ENCODE data around the gene LRRIQ1.
"Not testable (repeated sequence)": the region's sequence is repeated elsewhere in the genome, so short reads cannot be mapped to it uniquely, and the experiment has no call there.

The LRRIQ1 gene
- total RNA-seq = 0 reads per million in 4 donors

GRCh38 chr12:85036234-85036707 lies at the start of gene LRRIQ1, which contains the start of gene TSPAN19:
LRRIQ1 (plus strand) TSS chr12:85036351; CDS start chr12:85038177, 1,826 bp downstream.
TSPAN19 (minus strand) TSS chr12:85036277; CDS start chr12:85029946, 6,331 bp downstream.
- DNase-seq = peak in 1 of 5 donors; percentile 26

GRCh38 chr12:84986586-84986985 lies 49.6 kb upstream of the LRRIQ1 start:
- DNase-seq = no peak

- no peak for DNase-seq
These were observed 41.7 kb upstream of the LRRIQ1 start for GRCh38 chr12:84994426-84994825.

GRCh38 chr12:84995641-84996040 lies 40.5 kb upstream of the LRRIQ1 start:
- no peak for DNase-seq

- DNase-seq = no peak
These were observed 39.4 kb upstream of the LRRIQ1 start for GRCh38 chr12:84996759-84997158.

GRCh38 chr12:84998341-84998740 lies 37.8 kb upstream of the LRRIQ1 start:
- DNase-seq = no peak

GRCh38 chr12:85000729-85001128 lies 35.4 kb upstream of the LRRIQ1 start:
- DNase-seq = no peak

GRCh38 chr12:85002778-85003296 lies 33.3 kb upstream of the LRRIQ1 start:
- no peak for DNase-seq

GRCh38 chr12:85004204-85004603 lies 31.9 kb upstream of the LRRIQ1 start:
- DNase-seq = no peak

GRCh38 chr12:85005047-85005446 lies 31.1 kb upstream of the LRRIQ1 start:
- DNase-seq = not testable (repeated sequence)

GRCh38 chr12:85005615-85006014 lies 30.5 kb upstream of the LRRIQ1 start:
- no peak for DNase-seq

GRCh38 chr12:85006206-85006605 lies 29.9 kb upstream of the LRRIQ1 start:
- DNase-seq = no peak

- no peak for DNase-seq
These were observed 28.3 kb upstream of the LRRIQ1 start for GRCh38 chr12:85007836-85008235.

GRCh38 chr12:85016413-85016812 lies 19.7 kb upstream of the LRRIQ1 start:
- DNase-seq = no peak

- no peak for DNase-seq
These were observed 19.0 kb upstream of the LRRIQ1 start for GRCh38 chr12:85017133-85017532.

GRCh38 chr12:85017618-85018017 lies 18.5 kb upstream of the LRRIQ1 start:
- no peak for DNase-seq

GRCh38 chr12:85018098-85018497 lies 18.1 kb upstream of the LRRIQ1 start:
- DNase-seq = no peak

- DNase-seq = no peak
These were observed 6.7 kb upstream of the LRRIQ1 start for GRCh38 chr12:85029456-85029855.

GRCh38 chr12:85036733-85037132 lies 582 bp downstream of the LRRIQ1 start:
- DNase-seq = no peak

GRCh38 chr12:85041395-85041794 lies 5.2 kb downstream of the LRRIQ1 start:
- no peak for DNase-seq

- no peak for DNase-seq
These were observed 7.7 kb downstream of the LRRIQ1 start for GRCh38 chr12:85043829-85044228.

GRCh38 chr12:85057370-85057963 lies 21.3 kb downstream of the LRRIQ1 start:
- peak in 1 of 5 donors; percentile 6 for DNase-seq

GRCh38 chr12:85058339-85058738 lies 22.2 kb downstream of the LRRIQ1 start:
- no peak for DNase-seq

GRCh38 chr12:85059594-85059993 lies 23.4 kb downstream of the LRRIQ1 start:
- DNase-seq = no peak

GRCh38 chr12:85060916-85061315 lies 24.8 kb downstream of the LRRIQ1 start:
- DNase-seq = no peak
